T-helper 2 cell treated with Interferon-gamma antibody and Interleukin-4, amounts not matched to agents 5 μg/mL and 100 μg/mL, for 36 hours (primary cell): ENCODE data around the gene SH3RF3.
"Not testable (repeated sequence)": the region's sequence is repeated elsewhere in the genome, so short reads cannot be mapped to it uniquely, and the experiment has no call there.

ENCODE experiments used
- DNase-seq: peaks from one replicate; pipeline ENCODE4 v3.0.0; 2021; ENCODE audit warnings: low spot score
- H3K27ac Mint-ChIP-seq: one replicate; pipeline ENCODE4 v1.8.0; 2021; ENCODE audit warnings: mild to moderate bottlenecking, mixed read lengths
- H3K27me3 Mint-ChIP-seq: one replicate; pipeline ENCODE4 v1.8.0; 2021; ENCODE audit warnings: low read depth, mixed read lengths
- H3K36me3 Mint-ChIP-seq: one replicate; pipeline ENCODE4 v1.8.0; 2021; ENCODE audit warnings: low read depth, mixed read lengths
- H3K4me1 Mint-ChIP-seq: one replicate; pipeline ENCODE4 v1.8.0; 2021; ENCODE audit warnings: low read depth, mixed read lengths
- H3K4me3 Mint-ChIP-seq: one replicate; pipeline ENCODE4 v1.8.0; 2022; ENCODE audit warnings: mild to moderate bottlenecking, moderate library complexity, mixed read lengths
- H3K9me3 Mint-ChIP-seq: one replicate; pipeline ENCODE4 v1.8.0; 2021; ENCODE audit warnings: mixed read lengths

Gene SH3RF3

DNA sequence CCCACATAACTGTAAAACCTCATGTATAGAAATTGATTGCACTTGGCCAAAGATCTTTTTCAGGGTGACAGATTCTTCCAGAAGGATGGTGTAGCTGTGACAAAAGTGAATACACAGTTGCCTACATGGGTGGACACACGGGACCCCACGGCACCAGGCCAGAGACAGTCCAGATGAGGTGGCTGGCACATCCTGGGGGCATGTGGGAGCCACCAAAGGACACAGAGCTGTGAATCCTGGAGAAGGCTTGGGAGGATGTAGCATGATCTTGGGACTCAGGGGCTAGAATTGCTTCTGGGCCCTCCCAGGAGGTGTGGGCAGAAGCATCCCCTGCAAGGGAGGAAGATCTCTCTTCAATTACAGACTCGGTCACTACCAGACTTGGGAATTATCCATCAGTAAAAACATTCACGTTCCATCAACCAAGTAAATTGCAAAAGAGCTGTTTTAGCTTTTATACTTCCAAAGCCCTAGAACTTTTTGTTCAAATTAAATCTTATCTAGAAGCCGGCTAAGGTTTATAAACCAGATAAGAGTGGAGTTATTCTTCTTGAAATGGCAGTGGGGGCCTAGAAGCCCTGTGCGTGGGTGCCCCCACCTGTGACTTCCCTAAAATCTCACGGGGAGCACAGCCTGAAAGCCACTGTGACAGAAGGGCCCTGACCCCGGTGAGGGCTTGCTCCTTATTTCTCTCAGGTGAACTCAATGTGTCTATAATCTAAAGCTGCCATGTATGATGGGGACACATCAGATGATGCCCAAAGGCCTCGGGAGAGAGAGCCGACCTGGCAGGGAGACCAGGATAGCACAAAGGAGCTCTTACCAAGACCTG lies 403.1 kb downstream of the SH3RF3 start:
- Mint-ChIP-seq H3K36me3 (no peaks in the 10 kb centered on the region), H3K27me3 (peaks cover 13% of the 10 kb centered on the region), H3K4me3 (no peak overlapping the region), H3K4me1 (no peaks in the 10 kb centered on the region), H3K27ac (no peak overlapping the region), H3K9me3 (no peaks in the 10 kb centered on the region)
- no peak for DNase-seq

- H3K4me3 Mint-ChIP-seq, result no peak overlapping the region
- no peaks in the 10 kb centered on the region for H3K36me3 Mint-ChIP-seq
- H3K9me3 Mint-ChIP-seq, result no peaks in the 10 kb centered on the region
- H3K4me1 Mint-ChIP-seq, result no peaks in the 10 kb centered on the region
- peaks cover 13% of the 10 kb centered on the region for H3K27me3 Mint-ChIP-seq
- H3K27ac Mint-ChIP-seq, result no peak overlapping the region
- no peak for DNase-seq
These were observed 403.7 kb downstream of the SH3RF3 start for GRCh38 chr2:109532728-109533076.

DNA sequence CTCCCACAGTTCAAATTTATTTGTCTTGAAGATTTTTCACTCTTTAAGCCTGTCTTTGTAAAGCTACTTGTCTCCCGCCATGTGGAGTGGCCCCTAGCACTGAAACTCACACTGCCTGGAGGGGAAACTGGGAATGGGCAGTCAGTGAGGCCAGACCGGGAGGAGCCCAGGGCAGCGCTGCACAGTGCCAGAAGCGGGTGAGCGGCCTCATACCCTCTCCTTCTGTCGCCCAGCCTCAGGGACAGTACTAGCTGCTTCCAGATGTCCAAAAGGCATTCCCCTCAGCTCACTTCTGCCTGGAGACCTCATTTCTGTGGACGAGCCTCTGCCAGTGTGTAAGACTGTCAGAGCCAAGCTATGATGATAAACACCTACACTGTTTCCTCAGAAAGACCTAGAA lies 404.8 kb downstream of the SH3RF3 start:
- Mint-ChIP-seq H3K4me1 (no peaks in the 10 kb centered on the region), H3K27ac (no peak overlapping the region), H3K27me3 (peaks cover 13% of the 10 kb centered on the region), H3K36me3 (no peaks in the 10 kb centered on the region), H3K4me3 (no peak overlapping the region), H3K9me3 (no peaks in the 10 kb centered on the region)
- no peak for DNase-seq

GRCh38 chr2:109535217-109535946 lies 406.4 kb downstream of the SH3RF3 start:
- DNase-seq, result no peak

GRCh38 chr2:109536556-109536955 lies 407.6 kb downstream of the SH3RF3 start:
- DNase-seq, H3K27ac Mint-ChIP-seq, H3K36me3 Mint-ChIP-seq, H3K4me1 Mint-ChIP-seq, H3K27me3 Mint-ChIP-seq, H3K4me3 Mint-ChIP-seq, H3K9me3 Mint-ChIP-seq: not testable (repeated sequence)

More at GRCh38 chr2:109535217-109535946, 406.4 kb downstream of the SH3RF3 start:
- Mint-ChIP-seq H3K36me3 (no peaks in the 10 kb centered on the region), H3K27me3 (peaks cover 9% of the 10 kb centered on the region), H3K9me3 (no peaks in the 10 kb centered on the region), H3K4me1 (no peaks in the 10 kb centered on the region), H3K4me3 (no peak overlapping the region), H3K27ac (no peak overlapping the region)

GRCh38 chr2:109537565-109538222 lies 408.7 kb downstream of the SH3RF3 start:
- H3K27ac Mint-ChIP-seq, result no peak overlapping the region

DNA sequence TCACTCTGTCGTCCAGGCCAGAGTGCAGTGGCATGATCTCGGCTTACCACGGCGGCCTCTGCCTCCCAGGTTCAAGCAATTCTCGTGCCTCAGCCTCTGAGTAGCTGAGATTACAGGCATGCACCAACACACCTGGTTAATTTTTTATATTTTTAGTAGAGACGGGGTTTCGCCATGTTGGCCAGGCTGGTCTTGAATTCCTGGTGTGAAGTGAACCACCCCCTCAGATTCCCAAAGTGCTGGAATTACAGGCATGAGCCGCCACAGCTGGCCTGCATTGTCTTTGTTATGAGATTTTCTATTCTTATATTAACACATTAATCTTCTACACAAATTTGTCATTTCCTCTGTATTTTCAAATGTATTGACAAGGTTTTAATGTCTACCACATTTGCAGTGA lies 409.5 kb downstream of the SH3RF3 start:
- Mint-ChIP-seq H3K4me3 (no peak overlapping the region), H3K4me1 (no peaks in the 10 kb centered on the region), H3K27ac (no peak overlapping the region), H3K36me3 (no peaks in the 10 kb centered on the region), H3K9me3 (no peaks in the 10 kb centered on the region), H3K27me3 (peaks cover 11% of the 10 kb centered on the region)
- DNase-seq, result no peak

More at GRCh38 chr2:109537565-109538222, 408.7 kb downstream of the SH3RF3 start:
- H3K36me3 Mint-ChIP-seq, result no peaks in the 10 kb centered on the region
- H3K4me3 Mint-ChIP-seq, result no peak overlapping the region
- no peaks in the 10 kb centered on the region for H3K9me3 Mint-ChIP-seq
- DNase-seq, result no peak
- no peaks in the 10 kb centered on the region for H3K4me1 Mint-ChIP-seq
- H3K27me3 Mint-ChIP-seq, result peaks cover 11% of the 10 kb centered on the region

GRCh38 chr2:109542384-109542783 lies 413.4 kb downstream of the SH3RF3 start:
- H3K4me1 Mint-ChIP-seq, result no peaks in the 10 kb centered on the region
- DNase-seq, result no peak
- no peaks in the 10 kb centered on the region for H3K9me3 Mint-ChIP-seq
- no peaks in the 10 kb centered on the region for H3K36me3 Mint-ChIP-seq
- no peak overlapping the region for H3K27ac Mint-ChIP-seq
- peaks cover 12% of the 10 kb centered on the region for H3K27me3 Mint-ChIP-seq
- H3K4me3 Mint-ChIP-seq, result no peak overlapping the region

- DNase-seq, result peak; percentile 40
- H3K36me3 Mint-ChIP-seq, result no peaks in the 10 kb centered on the region
- H3K4me1 Mint-ChIP-seq, result no peaks in the 10 kb centered on the region
- H3K27ac Mint-ChIP-seq, result no peak overlapping the region
- no peak overlapping the region for H3K4me3 Mint-ChIP-seq
- no peaks in the 10 kb centered on the region for H3K9me3 Mint-ChIP-seq
- H3K27me3 Mint-ChIP-seq, result peaks cover 12% of the 10 kb centered on the region
These were observed 417.1 kb downstream of the SH3RF3 start for GRCh38 chr2:109545828-109546713.

- Mint-ChIP-seq H3K27me3 (peaks cover 4% of the 10 kb centered on the region), H3K36me3 (no peaks in the 10 kb centered on the region), H3K9me3 (no peaks in the 10 kb centered on the region), H3K27ac (no peak overlapping the region), H3K4me3 (no peak overlapping the region), H3K4me1 (no peaks in the 10 kb centered on the region)
- no peak for DNase-seq
These were observed 418.3 kb downstream of the SH3RF3 start for GRCh38 chr2:109547280-109547679.

DNA sequence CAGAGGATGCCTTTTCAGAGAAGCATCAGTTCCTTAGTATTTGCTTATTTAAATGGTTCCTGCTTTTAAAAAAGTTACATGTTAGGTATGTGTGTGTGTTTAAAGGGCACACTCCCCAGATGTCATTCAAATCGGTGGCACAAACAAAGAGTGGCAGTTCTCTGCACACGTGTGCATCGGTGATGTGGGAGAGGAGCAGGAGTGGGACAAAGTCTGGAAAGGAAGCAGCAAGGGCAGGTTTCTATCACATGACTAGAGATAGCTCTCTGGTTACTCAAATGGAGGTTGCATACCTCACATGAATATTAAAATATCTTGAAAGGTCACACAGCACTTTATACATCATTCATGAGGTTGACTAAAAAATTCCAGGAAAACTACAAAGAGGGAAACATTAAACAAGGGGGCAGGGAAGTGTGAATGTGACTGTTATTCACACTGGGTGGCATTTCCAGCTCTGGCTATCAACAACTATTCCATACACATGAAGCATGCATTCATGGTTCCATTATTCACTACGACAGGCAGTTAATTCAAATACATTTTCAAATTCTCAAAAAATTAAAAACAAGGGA lies 420.1 kb downstream of the SH3RF3 start:
- H3K27ac Mint-ChIP-seq, result no peak overlapping the region
- no peaks in the 10 kb centered on the region for H3K9me3 Mint-ChIP-seq
- H3K4me1 Mint-ChIP-seq, result no peaks in the 10 kb centered on the region
- H3K4me3 Mint-ChIP-seq, result no peak overlapping the region
- H3K27me3 Mint-ChIP-seq, result peaks cover 4% of the 10 kb centered on the region
- no peaks in the 10 kb centered on the region for H3K36me3 Mint-ChIP-seq
- DNase-seq, result no peak
